HG02678 (cell line): ENCODE data around the gene RELL2.

Experiments
- ATAC-seq: cut with Tn5 transposase; IDR thresholded peaks from one replicate; pipeline ENCODE4 v1.9.1; 2021; ENCODE audit warnings: mild to moderate bottlenecking, moderate library complexity; ENCODE audit not compliant: unreplicated experiment

RELL2 gene

GRCh38 chr5:141649056-141649688 lies 12.4 kb downstream of the RELL2 start:
- no peak for ATAC-seq

- no peak for ATAC-seq
These were observed 13.2 kb downstream of the RELL2 start for GRCh38 chr5:141649972-141650371.

- peak; percentile 96 for ATAC-seq
These were observed 14.3 kb downstream of the RELL2 start, which contains the start of gene FCHSD1 for GRCh38 chr5:141650851-141651727. Gene FCHSD1 (minus strand): TSS chr5:141651418. CDS start chr5:141651368, 50 bp downstream.

DNA sequence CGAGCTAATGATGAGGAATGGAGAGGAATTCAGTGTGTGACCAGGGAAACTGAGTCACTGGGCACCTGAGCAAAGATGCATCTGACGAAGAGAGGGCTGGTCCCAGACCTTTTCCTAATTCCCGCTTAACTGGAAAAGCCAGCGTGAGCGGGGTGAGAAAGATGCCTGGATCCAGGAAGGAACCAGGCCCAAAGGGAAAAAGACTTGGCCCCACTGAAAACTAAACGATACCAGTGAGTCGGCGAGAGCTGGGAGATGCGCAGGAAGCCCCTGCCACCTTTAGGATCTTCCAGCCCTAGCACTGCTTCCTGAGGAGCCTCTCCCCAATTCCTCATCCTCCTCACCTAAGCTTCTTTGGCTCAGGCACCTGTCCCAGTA lies 14.9 kb downstream of the RELL2 start:
- ATAC-seq = no peak

GRCh38 chr5:141654298-141654697 lies 17.5 kb downstream of the RELL2 start:
- ATAC-seq = no peak

DNA sequence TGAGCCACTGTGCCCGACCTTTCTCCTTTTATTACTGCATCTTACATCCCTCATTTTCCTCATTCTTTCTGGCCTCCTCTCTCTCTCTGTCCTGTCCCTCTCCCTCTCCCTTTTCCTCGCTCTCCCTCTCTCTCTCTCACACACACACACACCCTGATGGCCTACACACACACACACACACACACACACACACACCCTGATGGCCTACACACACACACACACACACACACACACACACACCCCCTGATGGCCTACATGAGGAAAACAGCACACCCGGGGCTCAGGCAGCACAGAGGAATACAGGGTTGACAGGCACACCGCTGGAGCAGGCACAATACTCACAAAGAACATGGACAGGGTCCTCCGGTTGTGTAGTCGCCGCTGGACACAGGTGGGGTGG lies 18.2 kb downstream of the RELL2 start:
- ATAC-seq = no peak

- no peak for ATAC-seq
These were observed 19.6 kb downstream of the RELL2 start for GRCh38 chr5:141656396-141656795.

- no peak for ATAC-seq
These were observed 20.6 kb downstream of the RELL2 start for GRCh38 chr5:141657404-141657803.

DNA sequence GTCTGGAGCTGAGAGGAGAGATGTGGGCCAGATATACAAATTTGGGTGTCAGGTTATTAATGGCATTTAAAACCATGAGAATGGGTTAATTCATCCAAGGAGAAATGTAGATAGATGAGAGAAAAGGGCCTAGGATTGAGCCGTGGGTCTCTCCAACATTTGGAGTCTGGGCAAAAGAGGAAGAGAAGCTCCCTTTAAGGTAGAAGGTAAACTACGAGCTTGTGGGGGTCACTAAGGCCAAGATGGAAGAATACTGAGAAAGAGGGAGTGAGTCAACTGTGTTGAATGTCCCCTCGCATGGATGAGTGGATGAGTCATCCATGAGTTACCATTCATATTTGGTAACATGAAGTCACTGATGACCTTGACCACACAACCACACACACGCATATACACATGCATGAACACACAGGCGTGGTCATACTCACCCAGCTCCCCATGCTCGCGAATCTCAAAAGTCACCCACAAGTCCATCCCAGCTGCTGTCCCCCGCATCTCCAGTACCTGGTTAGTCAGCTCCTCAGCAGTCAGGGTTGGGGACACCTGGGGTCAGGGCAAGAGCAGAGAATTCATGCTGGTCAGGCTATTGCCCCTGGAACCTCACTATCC lies 21.2 kb downstream of the RELL2 start:
- peak; percentile 44 for ATAC-seq

- no peak for ATAC-seq
These were observed 25.2 kb downstream of the RELL2 start for GRCh38 chr5:141662028-141662427.

- no peak for ATAC-seq
These were observed 26.7 kb downstream of the RELL2 start for GRCh38 chr5:141663506-141663905.

- peak; percentile 98 for ATAC-seq
These were observed 28.1 kb downstream of the RELL2 start for GRCh38 chr5:141664733-141665461.

GRCh38 chr5:141665995-141666940 lies 29.5 kb downstream of the RELL2 start:
- ATAC-seq = no peak

DNA sequence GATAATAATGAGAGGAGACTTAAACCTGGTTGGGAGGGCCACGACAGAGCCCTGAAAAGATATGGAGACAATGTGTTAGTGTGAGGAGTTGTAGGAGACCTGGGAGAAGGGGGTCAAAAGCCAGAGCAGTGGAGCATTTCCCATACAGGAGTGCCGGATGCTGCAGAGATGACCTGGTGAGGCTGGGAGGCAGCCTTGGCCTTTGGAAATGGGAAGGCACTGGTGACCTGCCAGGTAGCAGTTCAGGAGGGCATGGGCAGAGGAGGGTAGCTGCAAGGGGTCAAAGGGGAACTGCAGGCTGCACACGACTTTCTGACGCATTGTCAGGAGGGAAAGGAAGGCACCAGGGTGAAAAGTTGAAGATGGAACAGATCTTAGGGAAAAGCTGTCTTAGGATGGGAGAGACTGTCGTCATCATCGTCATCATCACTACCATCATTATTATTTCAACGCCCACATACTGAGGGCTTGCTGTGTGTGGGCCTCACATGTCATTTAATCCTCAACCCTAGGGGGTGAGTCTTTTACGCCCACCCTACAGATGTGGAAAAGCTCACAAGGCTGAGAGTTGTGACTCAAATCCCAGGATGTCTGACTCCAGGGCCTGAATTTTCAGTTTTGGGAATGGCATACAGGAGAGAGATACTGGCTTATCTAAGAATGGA lies 31.9 kb downstream of the RELL2 start:
- no peak for ATAC-seq

- no peak for ATAC-seq
These were observed 32.7 kb downstream of the RELL2 start for GRCh38 chr5:141669520-141669919.

GRCh38 chr5:141672071-141672840 lies 35.5 kb downstream of the RELL2 start:
- no peak for ATAC-seq

DNA sequence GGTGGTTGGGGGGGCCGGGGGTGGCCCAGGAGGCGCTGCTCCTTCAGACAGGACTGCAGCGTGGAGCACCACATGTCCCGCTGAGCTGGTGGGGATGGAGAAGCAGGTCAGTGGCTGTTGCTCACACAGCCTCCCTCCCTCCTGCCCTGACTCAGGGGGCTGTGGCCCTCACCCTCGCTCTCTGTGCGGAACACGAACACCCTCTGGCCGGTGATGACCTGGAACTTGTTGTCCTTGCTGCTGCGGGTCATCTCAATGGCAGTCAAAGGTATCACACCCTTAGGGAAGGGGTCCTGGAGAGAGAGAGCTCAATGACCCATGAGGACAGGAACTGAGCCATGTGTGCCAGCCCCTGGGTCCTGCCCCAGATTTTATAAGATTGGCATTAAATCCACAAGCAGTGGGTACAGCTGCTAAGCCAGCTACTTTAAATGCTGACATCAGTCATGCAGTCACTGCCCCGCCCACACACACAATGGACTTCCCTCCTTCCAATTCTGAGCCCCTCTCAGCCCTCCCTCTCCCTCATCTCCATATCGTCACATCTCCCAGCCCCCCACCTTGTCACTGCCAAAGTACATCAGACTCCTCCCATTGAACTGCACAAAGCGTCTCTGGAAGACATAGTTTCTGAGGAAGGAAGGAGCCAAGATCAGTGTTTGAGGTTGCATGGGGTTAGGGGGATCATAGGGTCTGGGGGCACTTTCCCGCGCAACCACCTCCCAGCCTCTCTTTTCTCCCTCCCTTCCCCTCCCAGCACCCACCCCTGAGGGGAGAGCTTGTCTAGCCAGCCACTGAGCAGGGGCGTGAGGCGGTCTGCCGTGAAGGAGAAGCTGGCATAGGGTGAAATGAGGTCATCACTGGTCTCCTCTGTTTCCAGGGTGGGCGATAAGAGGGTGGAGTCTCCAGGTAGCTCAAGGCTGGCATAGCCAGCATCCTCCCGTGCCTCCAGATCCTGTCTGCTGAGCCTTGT lies 36.3 kb downstream of the RELL2 start:
- no peak for ATAC-seq

GRCh38 chr5:141674747-141675146 lies 38.0 kb downstream of the RELL2 start:
- no peak for ATAC-seq
